Endothelial cell of umbilical vein (primary cell): ENCODE data around the gene AGRN. TPM values are rescaled to one million over a fixed set of nuclear protein-coding genes. Genes with fewer than 3 reads are reported as not detected.

Experiments
- BruUV-seq: library from RNA; stranded (reverse); fragments of 400-500 nt; replicated peaks from 2 replicates; lab custom pipeline; 2021; lab: Mats Ljungman, UMichigan
- CTCF ChIA-PET: fragments of 300-600, 350-600 bp; sonication (Branson Sonifier 250); formaldehyde crosslinking; loops from one replicate; lab custom pipeline; 2021; ENCODE audit warnings: antibody characterized with exemption, inconsistent platforms; lab: Charles Lee
- POLR2A ChIA-PET: fragments of 300-600, 350-600 bp; sonication (Branson Sonifier 250); formaldehyde crosslinking; loops from one replicate; lab custom pipeline; 2021; ENCODE audit warnings: antibody characterized with exemption, inconsistent platforms; lab: Charles Lee
- DNase-seq: peaks from one replicate; pipeline ENCODE4 v3.0.0-alpha.2; 2011; ENCODE audit warnings: low read depth, low spot score
- FAIRE-seq: peaks from 2 replicates; lab custom pipeline; 2011; peaks lifted over from hg19 to GRCh38; lab: Jason Lieb, UNC
- H2AFZ ChIP-seq: 2 replicates; pipeline ENCODE4 v1.6.0; 2012; ENCODE audit warnings: low read depth, low read length, control low read depth, inconsistent platforms
- H3K27ac ChIP-seq: 2 replicates; pipeline ENCODE4 v1.5.1; 2011; ENCODE audit warnings: low read depth, mild to moderate bottlenecking, control low read depth, low read length, moderate library complexity; ENCODE audit not compliant: insufficient read depth
- H3K27me3 ChIP-seq, 2 experiments: 2 replicates each; pipeline versions ENCODE4 v1.6.0 to v1.6.1; 2011; ENCODE audit warnings: low read length in 2 of 2, mixed read lengths in 1 of 2; ENCODE audit not compliant: control insufficient read depth in 2 of 2, insufficient read depth in 2 of 2
- H3K36me3 ChIP-seq, 2 experiments: 2 replicates in 1 of 2; 3 replicates in 1 of 2; pipeline ENCODE4 v1.5.1; 2011; ENCODE audit warnings: low read length in 2 of 2, mild to moderate bottlenecking in 1 of 2, moderate library complexity in 1 of 2; ENCODE audit not compliant: control insufficient read depth in 2 of 2, insufficient read depth in 2 of 2; ENCODE audit errors: extremely low read depth in 1 of 2
- H3K4me1 ChIP-seq: 3 replicates; pipeline ENCODE4 v1.5.1; 2011; ENCODE audit warnings: mild to moderate bottlenecking, low read length; ENCODE audit not compliant: control insufficient read depth, insufficient read depth; ENCODE audit errors: extremely low read depth
- H3K4me2 ChIP-seq: 2 replicates; pipeline ENCODE4 v1.6.1; 2011; ENCODE audit warnings: low read length, control low read depth, mixed read lengths; ENCODE audit not compliant: insufficient read depth
- H3K4me3 ChIP-seq, 3 experiments: fragments of 200-600 bp in 1 of 3; sonication (generic), shearing (Covaris generic) in 1 of 3; replicated peaks in 1 of 3; 2 replicates each; pipeline ENCODE4 v1.5.1; 2011 to 2016; ENCODE audit warnings: control low read depth in 3 of 3, low read length in 3 of 3, mild to moderate bottlenecking in 2 of 3, inconsistent platforms in 1 of 3, low read depth in 1 of 3, moderate library complexity in 1 of 3; ENCODE audit not compliant: insufficient read depth in 1 of 3
- H3K79me2 ChIP-seq: 2 replicates; pipeline ENCODE4 v1.6.0; 2012; ENCODE audit warnings: low read length, inconsistent platforms; ENCODE audit not compliant: control insufficient read depth, insufficient read depth
- H3K9ac ChIP-seq: replicated peaks from 2 replicates; pipeline ENCODE3; 2011; ENCODE audit warnings: low read length, control low read depth; ENCODE audit not compliant: insufficient read depth; ENCODE audit errors: extremely low read depth
- H3K9me1 ChIP-seq: replicated peaks from 3 replicates; pipeline ENCODE4 v1.6.0; 2011; ENCODE audit warnings: mild to moderate bottlenecking, low read length; ENCODE audit not compliant: control insufficient read depth, insufficient read depth; ENCODE audit errors: extremely low read depth
- H3K9me3 ChIP-seq: replicated peaks from 2 replicates; pipeline ENCODE4 v1.5.1; 2012; ENCODE audit warnings: low read length, inconsistent platforms; ENCODE audit not compliant: control insufficient read depth, insufficient read depth
- H4K20me1 ChIP-seq: replicated peaks from 2 replicates; pipeline ENCODE3; 2011; ENCODE audit warnings: mild to moderate bottlenecking, low read length; ENCODE audit not compliant: control insufficient read depth, insufficient read depth; ENCODE audit errors: extremely low read depth
- CTCF ChIP-seq, 2 donors: IDR thresholded peaks; 1 replicate in 1 of 2; 2 replicates in 1 of 2; pipeline ENCODE4 v1.5.1; 2011; ENCODE audit warnings: low read length in 2 of 2, mild to moderate bottlenecking in 2 of 2, moderate library complexity in 2 of 2, control low read depth in 1 of 2, inconsistent platforms in 1 of 2, low read depth in 1 of 2; ENCODE audit not compliant: insufficient read depth in 1 of 2; ENCODE audit errors: extremely low read depth in 1 of 2
- EZH2 ChIP-seq: IDR thresholded peaks from 2 replicates; pipeline ENCODE4 v1.6.1; 2012; ENCODE audit warnings: borderline replicate concordance, low read depth, mild to moderate bottlenecking, moderate library complexity, low read length, inconsistent platforms; ENCODE audit not compliant: severe bottlenecking
- FOS ChIP-seq: IDR thresholded peaks from 2 replicates; pipeline ENCODE4 v1.6.1; 2011; ENCODE audit warnings: mild to moderate bottlenecking, low read length, moderate library complexity, borderline replicate concordance; ENCODE audit not compliant: insufficient read depth
- GATA2 ChIP-seq: IDR thresholded peaks from 2 replicates; pipeline ENCODE4 v1.7.0; 2011; ENCODE audit warnings: low read depth, mild to moderate bottlenecking, moderate library complexity, mixed read lengths, low read length; ENCODE audit not compliant: insufficient read length, insufficient read depth
- JUN ChIP-seq: IDR thresholded peaks from 2 replicates; pipeline ENCODE4 v1.6.1; 2011; ENCODE audit warnings: borderline replicate concordance, low read depth; ENCODE audit not compliant: insufficient read length, insufficient read depth
- MYC ChIP-seq: IDR thresholded peaks from one replicate; pipeline ENCODE4 v1.6.1; 2011; ENCODE audit warnings: mild to moderate bottlenecking, low read depth, low read length
- POLR2A ChIP-seq: IDR thresholded peaks from 2 replicates; pipeline ENCODE4 v1.6.1; 2012; ENCODE audit warnings: low read depth, mild to moderate bottlenecking, control low read depth, low read length
- POLR2AphosphoS5 ChIP-seq: IDR thresholded peaks from 2 replicates; pipeline ENCODE4 v1.6.1; 2012; ENCODE audit warnings: low read depth, mild to moderate bottlenecking, control low read depth, low read length, moderate library complexity; ENCODE audit not compliant: insufficient read depth
- dilution Hi-C: fragments of 300-500 bp; cut with MboI; formaldehyde crosslinking; loops from one replicate; pipeline ENCODE4 v1.15.0; 2019; ENCODE audit warnings: low sequenced_read_pairs; ENCODE audit not compliant: extremely low pct_ligation_motif_present
- intact Hi-C: fragments of 100-400 bp; cut with micrococcal nuclease; formaldehyde crosslinking; loops from one replicate; pipeline ENCODE4 v1.10.0; 2022
- polyA plus RNA-seq, 4 experiments: library from polyadenylated mRNA; depleted of rRNA in 3 of 4; stranded (reverse) in 3 of 4; unstranded in 1 of 4; fragments of >200 nt; gene quantifications; 2 replicates each; pipeline versions ENCODE4 v1.2.1 to v1.2.3, GENCODE V29; 2011 to 2012; ENCODE audit warnings: missing spikeins in 1 of 4
- total RNA-seq: library from RNA; stranded (reverse); gene quantifications from 2 replicates; pipeline ENCODE4 v1.2.3, GENCODE V29; 2021
- TF ChIP-seq, protein P1 (sequence below): IDR thresholded peaks from 2 replicates; pipeline ENCODE4 v1.6.1; 2011; ENCODE audit not compliant: insufficient read depth, insufficient read length

Gene AGRN
- total and polyA plus RNA-seq, 2 donors (not counting 3 experiments of a cell fraction or from before 2014, with no cell fraction given): 66.6 to 67.8 TPM

GRCh38 chr1:1044455-1045078 lies 24.6 kb downstream of the AGRN start:
- POLR2A ChIA-PET: no interaction called here
- H3K36me3 ChIP-seq: peaks cover 0 to 16% of the 10 kb centered on the region in 2 experiments
- no TSS peak for BruUV-seq
- dilution Hi-C loops: no loop called here
- no peaks in the 10 kb centered on the region for H4K20me1 ChIP-seq
- no peaks in the 10 kb centered on the region for H3K27me3 ChIP-seq
- no peak overlapping the region for H3K4me2 ChIP-seq
- no peaks in the 10 kb centered on the region for H3K9me1 ChIP-seq
- H3K4me3 ChIP-seq: no peak overlapping the region
- no peak overlapping the region for H2AFZ ChIP-seq
- no peaks in the 10 kb centered on the region for H3K79me2 ChIP-seq
- no peak for FAIRE-seq
- TF ChIP-seq, protein P1, sequence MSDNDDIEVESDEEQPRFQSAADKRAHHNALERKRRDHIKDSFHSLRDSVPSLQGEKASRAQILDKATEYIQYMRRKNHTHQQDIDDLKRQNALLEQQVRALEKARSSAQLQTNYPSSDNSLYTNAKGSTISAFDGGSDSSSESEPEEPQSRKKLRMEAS: no peak
- no peak for TF ChIP-seq MYC
- TF ChIP-seq EZH2: no peak
- no peak for TF ChIP-seq JUN
- TF ChIP-seq POLR2AphosphoS5: no peak
- no peak for TF ChIP-seq FOS
- no peak for TF ChIP-seq CTCF (IDR thresholded peaks at IDR 0.05; ENCODE audit: extremely low read depth in 1 of 2, insufficient read depth in 1 of 2, low read depth in 1 of 2, low read length in 2 of 2)
- TF ChIP-seq POLR2A: no peak
- TF ChIP-seq GATA2: no peak
- CTCF ChIA-PET: interaction anchor here (1.0 to 1.1 kb wide), 2 partner anchors 19 to 60 kb away, joined by 3 read pairs; no protein-coding TSS in a partner anchor
- intact Hi-C loops: no loop called here
- no peaks in the 10 kb centered on the region for H3K9me3 ChIP-seq
- H3K4me1 ChIP-seq: peaks cover 7% of the 10 kb centered on the region
- no peak overlapping the region for H3K9ac ChIP-seq
- DNase-seq: no peak
- no peak overlapping the region for H3K27ac ChIP-seq
